NCI-H2081 (cell line): ENCODE measurements around the gene CACNA2D3.

ENCODE experiments used
- DNase-seq, 2 experiments: peaks; one replicate each; lab custom pipeline; 2025; lab: John Stamatoyannopoulos, UW

CACNA2D3 gene

GRCh38 chr3:54127499-54128056 lies 5.2 kb downstream of the CACNA2D3 start:
- DNase-seq = no peak

GRCh38 chr3:54131026-54131605 lies 8.8 kb downstream of the CACNA2D3 start:
- no peak for DNase-seq

- DNase-seq = peak; percentile 37 to 72
Measured at GRCh38 chr3:54131890-54132289, 9.5 kb downstream of the CACNA2D3 start.

- no peak for DNase-seq
Measured at GRCh38 chr3:54132685-54133084, 10.3 kb downstream of the CACNA2D3 start.

- no peak for DNase-seq
Measured at GRCh38 chr3:54133196-54133595, 10.8 kb downstream of the CACNA2D3 start.

GRCh38 chr3:54134155-54134554 lies 11.8 kb downstream of the CACNA2D3 start:
- DNase-seq = no peak

GRCh38 chr3:54134713-54135112 lies 12.4 kb downstream of the CACNA2D3 start:
- no peak for DNase-seq

- no peak for DNase-seq
Measured at GRCh38 chr3:54137311-54137710, 15.0 kb downstream of the CACNA2D3 start.

GRCh38 chr3:54138937-54139547 lies 16.7 kb downstream of the CACNA2D3 start:
- no peak for DNase-seq

GRCh38 chr3:54139630-54140029 lies 17.3 kb downstream of the CACNA2D3 start:
- no peak for DNase-seq

- DNase-seq = no peak
Measured at GRCh38 chr3:54144284-54144683, 21.9 kb downstream of the CACNA2D3 start.

- DNase-seq = peak; percentile 67 to 80
Measured at GRCh38 chr3:54146506-54147239, 24.3 kb downstream of the CACNA2D3 start.

- no peak for DNase-seq
Measured at GRCh38 chr3:54150864-54151467, 28.6 kb downstream of the CACNA2D3 start.

GRCh38 chr3:54153477-54153876 lies 31.1 kb downstream of the CACNA2D3 start:
- DNase-seq = no peak

GRCh38 chr3:54157860-54158259 lies 35.5 kb downstream of the CACNA2D3 start:
- peak in 1 of 2 experiments; percentile 21 for DNase-seq

GRCh38 chr3:54159917-54160316 lies 37.6 kb downstream of the CACNA2D3 start:
- no peak for DNase-seq

GRCh38 chr3:54163441-54163840 lies 41.1 kb downstream of the CACNA2D3 start:
- DNase-seq = no peak

- DNase-seq = no peak
Measured at GRCh38 chr3:54164192-54164975, 42.0 kb downstream of the CACNA2D3 start.

GRCh38 chr3:54165865-54166264 lies 43.5 kb downstream of the CACNA2D3 start:
- no peak for DNase-seq

GRCh38 chr3:54167999-54168398 lies 45.6 kb downstream of the CACNA2D3 start:
- no peak for DNase-seq

GRCh38 chr3:54168451-54168850 lies 46.1 kb downstream of the CACNA2D3 start:
- no peak for DNase-seq

- no peak for DNase-seq
Measured at GRCh38 chr3:54169524-54169923, 47.2 kb downstream of the CACNA2D3 start.
